CD14-positive monocyte (primary cell): ENCODE measurements around the gene MARVELD2. TPM values are rescaled to one million over a fixed set of nuclear protein-coding genes. Genes with fewer than 3 reads are reported as not detected.

ENCODE experiments used
- DNase-seq, 3 donors: peaks; one replicate each; pipeline ENCODE4 v3.0.0-alpha.2; 2011 to 2022
- H2AFZ ChIP-seq: 2 replicates; pipeline ENCODE4 v1.6.0; 2012; ENCODE audit warnings: mild to moderate bottlenecking, low read depth, low read length, inconsistent platforms; ENCODE audit not compliant: insufficient read depth, poor library complexity, severe bottlenecking
- H3K27ac ChIP-seq, 2 donors: 1 replicate in 1 of 2; 2 replicates in 1 of 2; pipeline ENCODE4 v1.5.1; 2012 to 2013; ENCODE audit warnings: low read length in 2 of 2, control low read depth in 1 of 2, inconsistent platforms in 1 of 2, low read depth in 1 of 2, mild to moderate bottlenecking in 1 of 2
- H3K27me3 ChIP-seq, 2 donors: one replicate each; pipeline versions ENCODE4 v1.6.0 to v1.6.1; 2011 to 2013; ENCODE audit warnings: low read length in 2 of 2; ENCODE audit not compliant: control insufficient read depth in 2 of 2, insufficient read depth in 2 of 2
- H3K36me3 ChIP-seq, 2 donors: replicated peaks in 1 of 2; 1 replicate in 1 of 2; 2 replicates in 1 of 2; pipeline versions ENCODE4 v1.5.1 to v1.6.1; 2012 to 2013; ENCODE audit warnings: low read length in 2 of 2, control low read depth in 1 of 2, inconsistent platforms in 1 of 2, mild to moderate bottlenecking in 1 of 2; ENCODE audit not compliant: insufficient read depth in 2 of 2, control insufficient read depth in 1 of 2
- H3K4me1 ChIP-seq, 2 donors: 1 replicate in 1 of 2; 2 replicates in 1 of 2; pipeline versions ENCODE4 v1.5.1 to v1.6.1; 2012 to 2013; ENCODE audit warnings: low read length in 2 of 2, control low read depth in 1 of 2, inconsistent platforms in 1 of 2, mild to moderate bottlenecking in 1 of 2, moderate library complexity in 1 of 2; ENCODE audit not compliant: insufficient read depth in 2 of 2, control insufficient read depth in 1 of 2
- H3K4me2 ChIP-seq: replicated peaks from 2 replicates; pipeline ENCODE3; 2012; ENCODE audit warnings: low read length, moderate library complexity, mild to moderate bottlenecking; ENCODE audit not compliant: poor library complexity, severe bottlenecking; ENCODE audit errors: extremely low read depth
- H3K4me3 ChIP-seq, 3 experiments: fragments of 200-600 bp in 1 of 3; sonication (generic) in 1 of 3; replicated peaks in 1 of 3; 1 replicate in 2 of 3; 2 replicates in 1 of 3; pipeline ENCODE4 v1.5.1; 2011 to 2013; ENCODE audit warnings: low read length in 3 of 3, mild to moderate bottlenecking in 3 of 3, control low read depth in 2 of 3, low read depth in 2 of 3, inconsistent platforms in 1 of 3, moderate library complexity in 1 of 3
- H3K79me2 ChIP-seq: 2 replicates; pipeline ENCODE4 v1.6.0; 2012; ENCODE audit warnings: mild to moderate bottlenecking, control low read depth, inconsistent platforms, low read length, moderate library complexity; ENCODE audit not compliant: insufficient read depth
- H3K9ac ChIP-seq: 2 replicates; pipeline ENCODE4 v1.6.0; 2017; ENCODE audit warnings: low read length, mild to moderate bottlenecking; ENCODE audit not compliant: insufficient read depth, poor library complexity, severe bottlenecking
- H3K9me3 ChIP-seq, 2 donors: replicated peaks in 1 of 2; 1 replicate in 1 of 2; 2 replicates in 1 of 2; pipeline versions ENCODE4 v1.5.1 to v1.6.1; 2012 to 2013; ENCODE audit warnings: low read length in 2 of 2, control low read depth in 1 of 2; ENCODE audit not compliant: control insufficient read depth in 1 of 2, insufficient read depth in 1 of 2
- H4K20me1 ChIP-seq: 2 replicates; pipeline ENCODE4 v1.6.0; 2012; ENCODE audit warnings: mild to moderate bottlenecking, low read length, control low read depth, moderate library complexity; ENCODE audit not compliant: insufficient read depth
- H3K27ac Mint-ChIP-seq, 7 donors: one replicate each; pipeline ENCODE4 v1.8.0; 2020; ENCODE audit warnings: mild to moderate bottlenecking in 7 of 7, mixed read lengths in 7 of 7, moderate library complexity in 6 of 7, inconsistent platforms in 2 of 7
- H3K27me3 Mint-ChIP-seq, 3 donors: one replicate each; pipeline ENCODE4 v1.8.0; 2021 to 2022; ENCODE audit warnings: low read depth in 3 of 3, mild to moderate bottlenecking in 3 of 3, mixed read lengths in 3 of 3, moderate library complexity in 3 of 3, inconsistent platforms in 1 of 3
- H3K36me3 Mint-ChIP-seq, 2 donors: one replicate each; pipeline ENCODE4 v1.8.0; 2020; ENCODE audit warnings: mixed read lengths in 2 of 2, inconsistent platforms in 1 of 2, mild to moderate bottlenecking in 1 of 2
- H3K4me1 Mint-ChIP-seq: one replicate; pipeline ENCODE4 v1.8.0; 2020; ENCODE audit warnings: mild to moderate bottlenecking, mixed read lengths
- H3K4me3 Mint-ChIP-seq, 2 donors: one replicate each; pipeline ENCODE4 v1.8.0; 2020; ENCODE audit warnings: mild to moderate bottlenecking in 2 of 2, mixed read lengths in 2 of 2, moderate library complexity in 1 of 2
- H3K9me3 Mint-ChIP-seq, 7 donors: one replicate each; pipeline ENCODE4 v1.8.0; 2020 to 2022; ENCODE audit warnings: mixed read lengths in 7 of 7, mild to moderate bottlenecking in 6 of 7, moderate library complexity in 6 of 7, inconsistent platforms in 2 of 7
- WGBS: methylation state at CpG from one replicate; pipeline ENCODE4 v1.1.5; 2013; ENCODE audit warnings: missing lambda C conversion rate; ENCODE audit not compliant: insufficient coverage; 5-methylcytosine and 5-hydroxymethylcytosine counted together
- intact Hi-C, 2 donors: fragments of 100-400 bp; cut with micrococcal nuclease; formaldehyde crosslinking; loops; one replicate each; pipeline versions ENCODE4 v1.15.0 to v1.15.1; 2023
- polyA plus RNA-seq, 3 donors: library from polyadenylated mRNA; depleted of rRNA in 1 of 3; unstranded in 2 of 3; stranded (reverse) in 1 of 3; fragments of 300-500 nt in 2 of 3; fragments of >200 nt in 1 of 3; fragmentation: Illumina TruSeq in 2 of 3; gene quantifications; 1 replicate in 2 of 3; 2 replicates in 1 of 3; pipeline ENCODE4 v1.2.3, GENCODE V29; 2012 to 2021
- TF ChIP-seq, protein P1 (sequence below): fragments of 200-600 bp; IDR thresholded peaks from one replicate; pipeline ENCODE4 v1.8.0; 2022; ENCODE audit warnings: antibody characterized with exemption, mild to moderate bottlenecking

MARVELD2 gene
- polyA plus RNA-seq, 3 donors, result 0.15 TPM; not detected in 2

- H4K20me1 ChIP-seq, result no peaks in the 10 kb centered on the region
- Mint-ChIP-seq H3K4me1 (peaks cover 28% of the 10 kb centered on the region), H3K9me3 (peaks cover 0 to 6% (median 0%) of the 10 kb centered on the region in 7 donors), H3K27ac (no peak overlapping the region), H3K27me3 (peaks cover 22 to 34% (median 25%) of the 10 kb centered on the region in 3 donors), H3K4me3 (no peak overlapping the region), H3K36me3 (peaks cover 0 to 5% of the 10 kb centered on the region in 2 donors)
- no peak for DNase-seq
- WGBS, result no CpG with 5 or more reads among the region's 4 CpGs
- H3K27me3 ChIP-seq, result peaks cover 12 to 31% of the 10 kb centered on the region in 2 donors
- no peak overlapping the region for H3K27ac ChIP-seq
- no peak overlapping the region for H3K4me3 ChIP-seq
- H3K4me2 ChIP-seq, result no peak overlapping the region
- H2AFZ ChIP-seq, result no peak overlapping the region
- no peak overlapping the region for H3K9ac ChIP-seq
- intact Hi-C loops, result no loop called here
- peaks cover 0 to 5% of the 10 kb centered on the region in 2 donors for H3K9me3 ChIP-seq
- H3K36me3 ChIP-seq, result no peaks in the 10 kb centered on the region
- TF ChIP-seq, protein P1, sequence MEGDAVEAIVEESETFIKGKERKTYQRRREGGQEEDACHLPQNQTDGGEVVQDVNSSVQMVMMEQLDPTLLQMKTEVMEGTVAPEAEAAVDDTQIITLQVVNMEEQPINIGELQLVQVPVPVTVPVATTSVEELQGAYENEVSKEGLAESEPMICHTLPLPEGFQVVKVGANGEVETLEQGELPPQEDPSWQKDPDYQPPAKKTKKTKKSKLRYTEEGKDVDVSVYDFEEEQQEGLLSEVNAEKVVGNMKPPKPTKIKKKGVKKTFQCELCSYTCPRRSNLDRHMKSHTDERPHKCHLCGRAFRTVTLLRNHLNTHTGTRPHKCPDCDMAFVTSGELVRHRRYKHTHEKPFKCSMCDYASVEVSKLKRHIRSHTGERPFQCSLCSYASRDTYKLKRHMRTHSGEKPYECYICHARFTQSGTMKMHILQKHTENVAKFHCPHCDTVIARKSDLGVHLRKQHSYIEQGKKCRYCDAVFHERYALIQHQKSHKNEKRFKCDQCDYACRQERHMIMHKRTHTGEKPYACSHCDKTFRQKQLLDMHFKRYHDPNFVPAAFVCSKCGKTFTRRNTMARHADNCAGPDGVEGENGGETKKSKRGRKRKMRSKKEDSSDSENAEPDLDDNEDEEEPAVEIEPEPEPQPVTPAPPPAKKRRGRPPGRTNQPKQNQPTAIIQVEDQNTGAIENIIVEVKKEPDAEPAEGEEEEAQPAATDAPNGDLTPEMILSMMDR, result no peak
- no peaks in the 10 kb centered on the region for H3K79me2 ChIP-seq
- H3K4me1 ChIP-seq, result peaks cover 26 to 27% of the 10 kb centered on the region in 2 donors
Measured at GRCh38 chr5:69489246-69489645, 74.3 kb downstream of the MARVELD2 start.

DNA sequence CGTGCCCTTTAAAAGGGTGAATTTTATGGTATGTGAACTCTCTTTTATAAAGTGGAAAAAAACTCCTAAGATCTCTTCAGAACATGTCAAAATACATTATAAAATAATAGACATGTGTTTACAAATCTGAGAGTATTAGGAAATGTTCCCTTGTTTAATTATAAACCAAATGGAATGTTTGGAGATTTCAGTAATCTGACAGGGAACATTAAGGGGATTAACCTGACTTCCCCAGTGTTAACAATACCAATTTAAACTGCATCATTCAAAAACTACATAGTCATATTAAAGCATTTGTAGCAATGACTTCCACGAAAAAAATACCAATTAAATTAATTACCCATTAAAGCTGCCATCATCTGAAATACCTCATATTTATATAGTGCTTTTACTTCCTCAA is 76.1 kb downstream of the MARVELD2 start:
- DNase-seq, result no peak
- Histone ChIP-seq H3K4me2 (no peak overlapping the region), H4K20me1 (no peaks in the 10 kb centered on the region), H3K9ac (no peak overlapping the region), H3K36me3 (no peaks in the 10 kb centered on the region), H3K27me3 (peaks cover 14 to 36% of the 10 kb centered on the region in 2 donors), H3K79me2 (no peaks in the 10 kb centered on the region), H3K27ac (no peak overlapping the region), H3K4me1 (peaks cover 18 to 26% of the 10 kb centered on the region in 2 donors), H2AFZ (no peak overlapping the region), H3K4me3 (no peak overlapping the region), H3K9me3 (peaks cover 0 to 5% of the 10 kb centered on the region in 2 donors)
- no peak overlapping the region for H3K27ac Mint-ChIP-seq
- H3K27me3 Mint-ChIP-seq, result peaks cover 23 to 38% (median 28%) of the 10 kb centered on the region in 3 donors
- peak overlapping the region in 1 of 2 donors; percentile 19 for H3K4me3 Mint-ChIP-seq
- intact Hi-C loops, result no loop called here
- peaks cover 0 to 6% (median 0%) of the 10 kb centered on the region in 7 donors for H3K9me3 Mint-ChIP-seq
- peaks cover 0 to 5% of the 10 kb centered on the region in 2 donors for H3K36me3 Mint-ChIP-seq
- no CpG with 5 or more reads among the region's 2 CpGs for WGBS
- TF ChIP-seq, protein P1, result no peak
- H3K4me1 Mint-ChIP-seq, result peaks cover 19% of the 10 kb centered on the region
